H1 (cell line): ENCODE data around the gene SPOCK1. TPM values are rescaled to one million over a fixed set of nuclear protein-coding genes. Genes with fewer than 3 reads are reported as not detected.

Experiments used
- CTCF ChIA-PET: fragments of 300-600 bp; sonication (Branson Sonifier 250); formaldehyde crosslinking; loops from one replicate; lab custom pipeline; 2021; ENCODE audit not compliant: partially characterized antibody; lab: Charles Lee
- POLR2A ChIA-PET: fragments of 300-600 bp; sonication (Branson Sonifier 250); formaldehyde crosslinking; loops from one replicate; lab custom pipeline; 2021; ENCODE audit warnings: inconsistent platforms; ENCODE audit not compliant: partially characterized antibody; lab: Charles Lee
- DNase-seq, 2 experiments: peaks; one replicate each; pipeline versions ENCODE4 v3.0.0 to v3.0.0-alpha.2; 2010 to 2022; ENCODE audit warnings: low spot score in 2 of 2, low read depth in 1 of 2, mixed read lengths in 1 of 2
- FAIRE-seq: peaks from 2 replicates; lab custom pipeline; 2011; peaks lifted over from hg19 to GRCh38; lab: Jason Lieb, UNC
- H2AFZ ChIP-seq: 2 replicates; pipeline ENCODE4 v1.8.1; 2012; ENCODE audit warnings: low read length, inconsistent platforms
- H2AK5ac ChIP-seq: 2 replicates; pipeline ENCODE4 v1.6.1; 2013; ENCODE audit warnings: low read depth, low read length
- H2BK120ac ChIP-seq: replicated peaks from 2 replicates; pipeline ENCODE3; 2013; ENCODE audit warnings: low read depth, low read length, inconsistent platforms
- H2BK12ac ChIP-seq: 2 replicates; pipeline ENCODE4 v1.6.1; 2013; ENCODE audit warnings: low read depth, low read length
- H2BK15ac ChIP-seq: 2 replicates; pipeline ENCODE4 v1.6.1; 2013; ENCODE audit warnings: low read length
- H2BK20ac ChIP-seq: 2 replicates; pipeline ENCODE4 v1.6.1; 2013; ENCODE audit warnings: low read length
- H2BK5ac ChIP-seq: 2 replicates; pipeline ENCODE4 v1.6.1; 2013; ENCODE audit warnings: low read depth, low read length
- H3K14ac ChIP-seq: 2 replicates; pipeline ENCODE4 v1.6.1; 2013; ENCODE audit warnings: inconsistent platforms; ENCODE audit not compliant: insufficient read length
- H3K18ac ChIP-seq: 2 replicates; pipeline ENCODE4 v1.6.1; 2013; ENCODE audit warnings: low read length; ENCODE audit errors: extremely low read depth
- H3K23ac ChIP-seq: 2 replicates; pipeline ENCODE4 v1.6.1; 2013; ENCODE audit warnings: inconsistent platforms; ENCODE audit not compliant: insufficient read length
- H3K23me2 ChIP-seq: 2 replicates; pipeline ENCODE4 v1.6.1; 2013; ENCODE audit warnings: low read depth, low read length
- H3K27ac ChIP-seq: 2 replicates; pipeline ENCODE4 v1.6.1; 2011; ENCODE audit warnings: low read depth, low read length, inconsistent platforms
- H3K27me3 ChIP-seq, 4 experiments: replicated peaks in 1 of 4; 1 replicate in 1 of 4; 2 replicates in 3 of 4; pipeline versions ENCODE4 v1.6.1 to v1.8.1; 2011 to 2013; ENCODE audit warnings: low read length in 3 of 4, mild to moderate bottlenecking in 3 of 4, inconsistent platforms in 2 of 4, mixed read lengths in 2 of 4, moderate library complexity in 1 of 4; ENCODE audit not compliant: control insufficient read depth in 3 of 4, insufficient read depth in 3 of 4; ENCODE audit errors: extremely low read depth in 1 of 4
- H3K36me3 ChIP-seq, 4 experiments: 2 replicates each; pipeline versions ENCODE4 v1.6.1 to v1.8.1; 2011 to 2013; ENCODE audit warnings: mild to moderate bottlenecking in 4 of 4, low read length in 3 of 4, moderate library complexity in 2 of 4, control low read depth in 1 of 4, inconsistent platforms in 1 of 4; ENCODE audit not compliant: insufficient read depth in 4 of 4, control insufficient read depth in 2 of 4
- H3K4ac ChIP-seq: replicated peaks from 2 replicates; pipeline ENCODE3; 2013; ENCODE audit warnings: low read length, low read depth, mixed read lengths, inconsistent platforms; ENCODE audit not compliant: insufficient read length
- H3K4me1 ChIP-seq, 4 experiments: replicated peaks in 1 of 4; 1 replicate in 1 of 4; 2 replicates in 3 of 4; pipeline versions ENCODE4 v1.6.1 to v1.8.1; 2011 to 2013; ENCODE audit warnings: low read length in 3 of 4, inconsistent platforms in 2 of 4, mixed read lengths in 1 of 4; ENCODE audit not compliant: insufficient read depth in 4 of 4, control insufficient read depth in 3 of 4
- H3K4me2 ChIP-seq, 2 experiments: 2 replicates each; pipeline versions ENCODE4 v1.6.1 to v1.8.1; 2011 to 2013; ENCODE audit warnings: low read depth in 2 of 2, low read length in 2 of 2, control low read depth in 1 of 2, inconsistent platforms in 1 of 2, mild to moderate bottlenecking in 1 of 2; ENCODE audit not compliant: insufficient read depth in 1 of 2
- H3K4me3 ChIP-seq, 4 experiments: fragments of 200-600, 300-600 bp in 1 of 4; sonication (generic), shearing (Covaris generic), sonication (Bioruptor Twin) in 1 of 4; 2 replicates each; pipeline versions ENCODE4 v1.5.1 to v1.8.1; 2011 to 2016; ENCODE audit warnings: low read length in 4 of 4, low read depth in 3 of 4, control low read depth in 2 of 4, inconsistent platforms in 2 of 4, mild to moderate bottlenecking in 2 of 4, mixed read lengths in 1 of 4, moderate library complexity in 1 of 4; ENCODE audit not compliant: insufficient read depth in 2 of 4; ENCODE audit errors: extremely low read depth in 1 of 4
- H3K56ac ChIP-seq: replicated peaks from 2 replicates; pipeline ENCODE3; 2013; ENCODE audit warnings: low read depth, mild to moderate bottlenecking, mixed read lengths, low read length, inconsistent platforms; ENCODE audit not compliant: insufficient read length
- H3K79me1 ChIP-seq: 2 replicates; pipeline ENCODE4 v1.6.1; 2013; ENCODE audit warnings: low read depth, low read length, control low read depth
- H3K79me2 ChIP-seq, 2 experiments: 2 replicates each; pipeline versions ENCODE4 v1.6.1 to v1.8.1; 2012 to 2013; ENCODE audit warnings: low read length in 2 of 2, mild to moderate bottlenecking in 2 of 2, inconsistent platforms in 1 of 2; ENCODE audit not compliant: insufficient read depth in 2 of 2, control insufficient read depth in 1 of 2
- H3K9ac ChIP-seq, 4 experiments: replicated peaks in 1 of 4; 1 replicate in 1 of 4; 2 replicates in 3 of 4; pipeline versions ENCODE4 v1.6.1 to v1.8.1; 2011 to 2013; ENCODE audit warnings: low read depth in 3 of 4, low read length in 3 of 4, control low read depth in 2 of 4, mild to moderate bottlenecking in 2 of 4, moderate library complexity in 2 of 4, inconsistent platforms in 1 of 4; ENCODE audit errors: extremely low read depth in 1 of 4
- H3K9me3 ChIP-seq, 2 experiments: 2 replicates each; pipeline versions ENCODE4 v1.6.1 to v1.8.1; 2012 to 2013; ENCODE audit warnings: mild to moderate bottlenecking in 2 of 2, moderate library complexity in 2 of 2, control low read depth in 1 of 2, inconsistent platforms in 1 of 2, low read depth in 1 of 2, low read length in 1 of 2, mixed read lengths in 1 of 2; ENCODE audit not compliant: insufficient read depth in 2 of 2
- H4K20me1 ChIP-seq, 2 experiments: replicated peaks in 1 of 2; 2 replicates each; pipeline versions ENCODE3 to v1.8.1; 2011 to 2013; ENCODE audit warnings: inconsistent platforms in 2 of 2, low read length in 2 of 2, mild to moderate bottlenecking in 1 of 2; ENCODE audit not compliant: insufficient read depth in 2 of 2, control insufficient read depth in 1 of 2
- H4K5ac ChIP-seq: 2 replicates; pipeline ENCODE4 v1.6.1; 2013; ENCODE audit warnings: low read length, low read depth, mixed read lengths, inconsistent platforms; ENCODE audit not compliant: insufficient read length
- H4K8ac ChIP-seq: 2 replicates; pipeline ENCODE4 v1.8.0; 2013; ENCODE audit warnings: mild to moderate bottlenecking, moderate library complexity, low read length, inconsistent platforms; ENCODE audit not compliant: insufficient read depth; ENCODE audit errors: extremely low read depth
- H4K91ac ChIP-seq: replicated peaks from 2 replicates; pipeline ENCODE3; 2013; ENCODE audit warnings: low read length, mixed read lengths, inconsistent platforms; ENCODE audit not compliant: insufficient read length
- CBX8 ChIP-seq: fragments of 300-800, 300-1000 bp; sonication (generic); IDR thresholded peaks from 2 replicates; pipeline ENCODE4 v1.7.1; 2016; ENCODE audit warnings: low read depth, low read length, borderline replicate concordance
- EP300 ChIP-seq, 2 experiments: IDR thresholded peaks; 1 replicate in 1 of 2; 2 replicates in 1 of 2; pipeline ENCODE4 v1.6.1; 2011 to 2012; ENCODE audit warnings: low read depth in 2 of 2, low read length in 2 of 2, mild to moderate bottlenecking in 2 of 2, borderline replicate concordance in 1 of 2, inconsistent platforms in 1 of 2, moderate library complexity in 1 of 2
- EZH2 ChIP-seq: fragments of 200-600 bp; sonication (generic); IDR thresholded peaks from 2 replicates; pipeline ENCODE4 v1.7.1; 2012; ENCODE audit warnings: low read depth, mild to moderate bottlenecking, moderate library complexity, low read length, inconsistent platforms; ENCODE audit not compliant: severe bottlenecking
- GABPA ChIP-seq: IDR thresholded peaks from 2 replicates; pipeline ENCODE4 v1.6.1; 2011; ENCODE audit warnings: mild to moderate bottlenecking, low read length, moderate library complexity, borderline replicate concordance; ENCODE audit not compliant: insufficient read depth
- GTF2F1 ChIP-seq: IDR thresholded peaks from 2 replicates; pipeline ENCODE4 v1.6.1; 2012; ENCODE audit warnings: low read depth, low read length, improper control_type of control experiment, borderline replicate concordance
- HDAC6 ChIP-seq: IDR thresholded peaks from one replicate; pipeline ENCODE4 v1.7.1; 2012; ENCODE audit warnings: low read depth, mild to moderate bottlenecking, inconsistent platforms, low read length, moderate library complexity
- NANOG ChIP-seq: IDR thresholded peaks from 2 replicates; pipeline ENCODE4 v1.6.1; 2011; ENCODE audit warnings: low read length, low read depth, mild to moderate bottlenecking, inconsistent platforms; ENCODE audit not compliant: insufficient read depth, poor library complexity, severe bottlenecking
- POLR2A ChIP-seq, 2 experiments: IDR thresholded peaks; 1 replicate in 1 of 2; 2 replicates in 1 of 2; pipeline ENCODE4 v1.6.1; 2011; ENCODE audit warnings: low read depth in 2 of 2, low read length in 2 of 2, mild to moderate bottlenecking in 2 of 2; ENCODE audit errors: control extremely low read depth in 1 of 2
- RAD21 ChIP-seq, 2 experiments: IDR thresholded peaks in 1 of 2; conservative IDR thresholded peaks in 1 of 2; 2 replicates each; pipeline ENCODE4 v1.6.1; 2011; ENCODE audit warnings: low read depth in 2 of 2, low read length in 2 of 2, improper control_type of control experiment in 1 of 2, inconsistent platforms in 1 of 2, mild to moderate bottlenecking in 1 of 2, moderate library complexity in 1 of 2
- RFX5 ChIP-seq: IDR thresholded peaks from 2 replicates; pipeline ENCODE4 v1.6.1; 2011; ENCODE audit warnings: low read depth, low read length, improper control_type of control experiment, borderline replicate concordance
- SIN3A ChIP-seq, 2 experiments: IDR thresholded peaks in 1 of 2; conservative IDR thresholded peaks in 1 of 2; 2 replicates each; pipeline ENCODE4 v1.6.1; 2011 to 2012; ENCODE audit warnings: low read length in 2 of 2, improper control_type of control experiment in 1 of 2, low read depth in 1 of 2, mild to moderate bottlenecking in 1 of 2
- TAF7 ChIP-seq: optimal IDR thresholded peaks from 2 replicates; pipeline ENCODE3; 2011; ENCODE audit warnings: low read depth, mild to moderate bottlenecking, inconsistent platforms, low read length, moderate library complexity, borderline replicate concordance
- WGBS, 2 experiments: shearing (Covaris generic) in 1 of 2; methylation state at CpG; one replicate each; pipeline versions ENCODE4 v1.1.6 to v1.1.7; 2013 to 2015; ENCODE audit warnings: low lambda C conversion rate in 2 of 2, mixed read lengths in 2 of 2, inconsistent platforms in 1 of 2, low coverage in 1 of 2, missing lambda C conversion rate in 1 of 2; ENCODE audit not compliant: insufficient replicate concordance in 2 of 2, insufficient coverage in 1 of 2, insufficient read length in 1 of 2; ENCODE audit errors: extremely low coverage in 1 of 2, missing lambda C conversion rate in 1 of 2; 5-methylcytosine and 5-hydroxymethylcytosine counted together
- polyA plus RNA-seq, 7 experiments: library from polyadenylated mRNA; depleted of rRNA in 3 of 7; stranded (reverse) in 5 of 7; unstranded in 2 of 7; fragments of >200 nt in 5 of 7; fragments of 200-250 nt in 2 of 7; gene quantifications; 1 replicate in 5 of 7; 2 replicates in 1 of 7; 4 replicates in 1 of 7; pipeline versions ENCODE4 v1.2.1 to v1.2.3, GENCODE V29; 2011 to 2013; ENCODE audit warnings: missing spikeins in 2 of 7, mixed read lengths in 2 of 7
- total RNA-seq: library from RNA; stranded (reverse); fragmentation: NEBNext Ultra II Directional; extraction: Animal tissue kit (Norgen Biotek cat#: 25700); gene quantifications from 2 replicates; pipeline ENCODE4 v1.2.1, GENCODE V29; 2021

SPOCK1 gene
- total and polyA plus RNA-seq, 2 of the 8 experiments (the other 6 are each of a cell fraction or from before 2014, with no cell fraction given) = 6.9 to 18.1 TPM

DNA sequence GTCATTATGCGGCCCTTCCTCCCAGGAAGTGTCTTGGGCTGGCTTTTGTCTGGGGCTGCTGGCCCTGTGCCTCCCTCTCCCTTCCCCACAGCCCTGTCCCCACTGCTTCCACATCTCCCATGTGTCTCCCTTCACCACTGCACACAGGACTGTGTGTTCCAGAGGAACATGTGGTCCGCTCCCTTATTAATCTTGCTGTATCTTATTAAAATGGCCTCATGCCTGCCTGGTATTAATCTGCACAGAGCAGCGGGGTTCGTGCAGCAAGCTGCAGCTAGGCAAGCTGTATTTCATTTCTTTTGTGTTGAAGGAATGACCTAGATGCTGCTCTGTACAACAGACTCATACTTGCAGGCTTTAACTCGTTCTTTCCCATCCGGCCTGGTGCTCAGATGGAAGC is 130.5 kb downstream of the SPOCK1 start:
- Histone ChIP-seq H3K27me3 (no peaks in the 10 kb centered on the region), H2BK120ac (no peak overlapping the region), H3K23me2 (no peaks in the 10 kb centered on the region), H4K20me1 (no peaks in the 10 kb centered on the region), H2AFZ (no peak overlapping the region), H3K23ac (no peak overlapping the region), H4K91ac (no peak overlapping the region), H3K79me2 (no peaks in the 10 kb centered on the region), H2AK5ac (no peak overlapping the region), H3K4me3 (no peak overlapping the region), H3K4me2 (no peak overlapping the region), H2BK15ac (no peak overlapping the region), H3K9me3 (no peaks in the 10 kb centered on the region), H3K56ac (no peak overlapping the region), H2BK5ac (no peak overlapping the region), H2BK20ac (no peak overlapping the region), H3K27ac (no peak overlapping the region), H3K4me1 (no peaks in the 10 kb centered on the region), H3K14ac (no peak overlapping the region), H3K18ac (no peak overlapping the region), H4K5ac (no peak overlapping the region), H3K9ac (no peak overlapping the region), H4K8ac (no peak overlapping the region), H3K36me3 (no peaks in the 10 kb centered on the region), H2BK12ac (no peak overlapping the region), H3K79me1 (no peaks in the 10 kb centered on the region), H3K4ac (no peak overlapping the region)
- CTCF ChIA-PET = interaction anchor here (1.4 to 3.2 kb wide), 2 partner anchors 24 to 48 kb away, joined by 4 to 8 read pairs; no protein-coding TSS in a partner anchor
- no peak for FAIRE-seq
- POLR2A ChIA-PET = interaction anchor here (1.2 kb wide), 1 partner anchor 122 kb away, joined by 3 read pairs; no protein-coding TSS in a partner anchor
- DNase-seq = no peak
- WGBS, 2 experiments = 97% methylated on average over 6 of the region's 6 CpGs; no CpG with 5 or more reads in 1 of the 2 experiments
- TF ChIP-seq TAF7 = no peak
- TF ChIP-seq EZH2 = no peak
- no peak for TF ChIP-seq EP300 (IDR thresholded peaks at IDR 0.05; ENCODE audit: borderline replicate concordance in 1 of 2, low read depth in 2 of 2, low read length in 2 of 2)
- TF ChIP-seq GTF2F1 = no peak
- TF ChIP-seq CBX8 = no peak
- no peak for TF ChIP-seq SIN3A (conservative IDR thresholded peaks at IDR 0.05 in 1 of 2, IDR thresholded peaks at IDR 0.05 in 1 of 2; ENCODE audit: low read depth in 1 of 2, low read length in 2 of 2)
- TF ChIP-seq GABPA = no peak
- TF ChIP-seq RFX5 = no peak
- TF ChIP-seq POLR2A (IDR thresholded peaks at IDR 0.05; ENCODE audit: control extremely low read depth in 1 of 2, low read depth in 2 of 2, low read length in 2 of 2) = no peak
- no peak for TF ChIP-seq RAD21 (IDR thresholded peaks at IDR 0.05 in 1 of 2, conservative IDR thresholded peaks at IDR 0.05 in 1 of 2; ENCODE audit: low read depth in 2 of 2, low read length in 2 of 2)
- no peak for TF ChIP-seq NANOG
- no peak for TF ChIP-seq HDAC6
